Measurements from ENCODE around the gene GJB5.
"Not testable (repeated sequence)": the region's sequence is repeated elsewhere in the genome, so short reads cannot be mapped to it uniquely, and the experiment has no call there.

GJB5 gene

GRCh38 chr1:34754964-34755637 lies at the start of gene GJB5:
Gene GJB5, plus strand, starts transcription at chr1:34755047. Its CDS starts 2,284 bp downstream, at chr1:34757331.
- DNase-seq (ENCODE audit: low read depth): no peak

- no peak for DNase-seq (ENCODE audit: low read depth)
These were observed 49.8 kb upstream of the GJB5 start for GRCh38 chr1:34705077-34705476.

- DNase-seq (ENCODE audit: low read depth): no peak
These were observed 46.7 kb upstream of the GJB5 start for GRCh38 chr1:34708106-34708505.

- no peak for DNase-seq (ENCODE audit: low read depth)
These were observed 45.3 kb upstream of the GJB5 start for GRCh38 chr1:34709547-34709946.

GRCh38 chr1:34710812-34711211 lies 44.0 kb upstream of the GJB5 start:
- DNase-seq (ENCODE audit: low read depth): no peak

- no peak for DNase-seq (ENCODE audit: low read depth)
These were observed 43.4 kb upstream of the GJB5 start for GRCh38 chr1:34711485-34711884.

GRCh38 chr1:34712007-34712688 lies 42.7 kb upstream of the GJB5 start:
- DNase-seq (ENCODE audit: low read depth): no peak

- no peak for DNase-seq (ENCODE audit: low read depth)
These were observed 41.4 kb upstream of the GJB5 start for GRCh38 chr1:34713443-34713842.

GRCh38 chr1:34714386-34714785 lies 40.5 kb upstream of the GJB5 start:
- no peak for DNase-seq (ENCODE audit: low read depth)

GRCh38 chr1:34715139-34715538 lies 39.7 kb upstream of the GJB5 start:
- no peak for DNase-seq (ENCODE audit: low read depth)

GRCh38 chr1:34721241-34721640 lies 33.6 kb upstream of the GJB5 start:
- DNase-seq (ENCODE audit: low read depth): no peak

- no peak for DNase-seq (ENCODE audit: low read depth)
These were observed 33.0 kb upstream of the GJB5 start for GRCh38 chr1:34721646-34722355.

GRCh38 chr1:34726861-34727260 lies 28.0 kb upstream of the GJB5 start:
- DNase-seq (ENCODE audit: low read depth): no peak

- DNase-seq (ENCODE audit: low read depth): no peak
These were observed 24.4 kb upstream of the GJB5 start for GRCh38 chr1:34730485-34730884.

- not testable (repeated sequence) for DNase-seq (ENCODE audit: low read depth)
These were observed 22.0 kb upstream of the GJB5 start for GRCh38 chr1:34732831-34733230.

- no peak for DNase-seq (ENCODE audit: low read depth)
These were observed 18.2 kb upstream of the GJB5 start for GRCh38 chr1:34736692-34737091.

- not testable (repeated sequence) for DNase-seq (ENCODE audit: low read depth)
These were observed 17.6 kb upstream of the GJB5 start for GRCh38 chr1:34737236-34737635.

GRCh38 chr1:34739613-34740012 lies 15.2 kb upstream of the GJB5 start:
- no peak for DNase-seq (ENCODE audit: low read depth)

- DNase-seq (ENCODE audit: low read depth): no peak
These were observed 14.5 kb upstream of the GJB5 start for GRCh38 chr1:34740161-34740868.

GRCh38 chr1:34742667-34743270 lies 12.1 kb upstream of the GJB5 start:
- peak; percentile 11 for DNase-seq (ENCODE audit: low read depth)

GRCh38 chr1:34743775-34744174 lies 11.1 kb upstream of the GJB5 start:
- no peak for DNase-seq (ENCODE audit: low read depth)

GRCh38 chr1:34744851-34745250 lies 10.0 kb upstream of the GJB5 start:
- DNase-seq (ENCODE audit: low read depth): no peak

Measured in T-helper 22 cell (primary cell).